Uterine smooth muscle cell (primary cell): Measurements from ENCODE around the gene LLGL2. TPM values are rescaled to one million over a fixed set of nuclear protein-coding genes. Genes with fewer than 3 reads are reported as not detected.

Source experiments
- total RNA-seq: library from RNA; depleted of rRNA; stranded (reverse); fragments of >200 nt; gene quantifications from 2 replicates; pipeline ENCODE4 v1.2.3, GENCODE V29; 2014

The LLGL2 gene, protein sequence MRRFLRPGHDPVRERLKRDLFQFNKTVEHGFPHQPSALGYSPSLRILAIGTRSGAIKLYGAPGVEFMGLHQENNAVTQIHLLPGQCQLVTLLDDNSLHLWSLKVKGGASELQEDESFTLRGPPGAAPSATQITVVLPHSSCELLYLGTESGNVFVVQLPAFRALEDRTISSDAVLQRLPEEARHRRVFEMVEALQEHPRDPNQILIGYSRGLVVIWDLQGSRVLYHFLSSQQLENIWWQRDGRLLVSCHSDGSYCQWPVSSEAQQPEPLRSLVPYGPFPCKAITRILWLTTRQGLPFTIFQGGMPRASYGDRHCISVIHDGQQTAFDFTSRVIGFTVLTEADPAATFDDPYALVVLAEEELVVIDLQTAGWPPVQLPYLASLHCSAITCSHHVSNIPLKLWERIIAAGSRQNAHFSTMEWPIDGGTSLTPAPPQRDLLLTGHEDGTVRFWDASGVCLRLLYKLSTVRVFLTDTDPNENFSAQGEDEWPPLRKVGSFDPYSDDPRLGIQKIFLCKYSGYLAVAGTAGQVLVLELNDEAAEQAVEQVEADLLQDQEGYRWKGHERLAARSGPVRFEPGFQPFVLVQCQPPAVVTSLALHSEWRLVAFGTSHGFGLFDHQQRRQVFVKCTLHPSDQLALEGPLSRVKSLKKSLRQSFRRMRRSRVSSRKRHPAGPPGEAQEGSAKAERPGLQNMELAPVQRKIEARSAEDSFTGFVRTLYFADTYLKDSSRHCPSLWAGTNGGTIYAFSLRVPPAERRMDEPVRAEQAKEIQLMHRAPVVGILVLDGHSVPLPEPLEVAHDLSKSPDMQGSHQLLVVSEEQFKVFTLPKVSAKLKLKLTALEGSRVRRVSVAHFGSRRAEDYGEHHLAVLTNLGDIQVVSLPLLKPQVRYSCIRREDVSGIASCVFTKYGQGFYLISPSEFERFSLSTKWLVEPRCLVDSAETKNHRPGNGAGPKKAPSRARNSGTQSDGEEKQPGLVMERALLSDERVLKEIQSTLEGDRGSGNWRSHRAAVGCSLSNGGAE
- total RNA-seq, result 0.12 and 0.33 TPM in 2 replicates

DNA sequence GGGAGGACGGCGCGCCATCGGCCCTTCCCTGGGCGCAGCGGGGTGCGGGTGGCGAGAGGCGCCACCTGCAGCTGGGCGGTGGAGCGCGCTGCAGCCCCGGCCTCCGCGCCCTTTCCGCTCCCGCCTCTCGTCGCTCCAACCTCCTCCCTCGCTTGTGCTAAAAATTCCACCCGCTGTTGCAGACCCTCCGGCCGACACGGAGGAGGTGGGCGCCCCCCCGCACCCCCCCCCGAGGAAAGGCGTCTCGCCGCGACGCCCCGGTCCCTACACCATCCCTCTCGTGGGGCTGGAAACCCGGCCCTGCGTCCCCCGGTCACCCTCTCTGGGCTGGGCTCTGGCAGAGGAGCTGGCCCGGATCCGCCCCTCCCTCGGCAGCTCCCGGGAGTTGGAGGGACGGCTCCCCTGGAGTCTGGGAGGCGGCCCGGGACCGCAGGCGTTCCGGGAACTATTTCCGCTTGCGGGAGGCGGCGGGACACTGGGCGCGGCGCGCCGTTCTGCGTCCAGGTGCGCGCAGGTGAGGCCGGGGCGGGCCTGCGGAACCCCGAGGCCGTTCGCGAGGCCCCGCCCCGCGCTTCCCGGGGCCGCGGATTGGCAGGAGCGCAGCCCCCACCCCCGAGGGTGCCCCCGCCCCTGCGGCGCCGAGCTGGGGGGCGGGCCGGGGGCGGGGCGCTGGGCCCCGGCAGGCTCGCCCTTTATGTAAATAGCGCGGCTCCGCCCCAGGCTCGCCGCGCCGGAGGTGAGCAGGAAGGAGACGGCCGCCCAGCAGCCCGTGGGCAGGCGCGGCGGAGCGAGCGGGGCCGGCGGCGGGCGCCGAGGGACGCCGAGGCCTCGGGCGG, at the start of gene LLGL2:
Gene LLGL2 (plus strand): TSS at position 728 of the 836 bp plus-strand sequence. CDS start 17,730 bp downstream, outside the sequence.

DNA sequence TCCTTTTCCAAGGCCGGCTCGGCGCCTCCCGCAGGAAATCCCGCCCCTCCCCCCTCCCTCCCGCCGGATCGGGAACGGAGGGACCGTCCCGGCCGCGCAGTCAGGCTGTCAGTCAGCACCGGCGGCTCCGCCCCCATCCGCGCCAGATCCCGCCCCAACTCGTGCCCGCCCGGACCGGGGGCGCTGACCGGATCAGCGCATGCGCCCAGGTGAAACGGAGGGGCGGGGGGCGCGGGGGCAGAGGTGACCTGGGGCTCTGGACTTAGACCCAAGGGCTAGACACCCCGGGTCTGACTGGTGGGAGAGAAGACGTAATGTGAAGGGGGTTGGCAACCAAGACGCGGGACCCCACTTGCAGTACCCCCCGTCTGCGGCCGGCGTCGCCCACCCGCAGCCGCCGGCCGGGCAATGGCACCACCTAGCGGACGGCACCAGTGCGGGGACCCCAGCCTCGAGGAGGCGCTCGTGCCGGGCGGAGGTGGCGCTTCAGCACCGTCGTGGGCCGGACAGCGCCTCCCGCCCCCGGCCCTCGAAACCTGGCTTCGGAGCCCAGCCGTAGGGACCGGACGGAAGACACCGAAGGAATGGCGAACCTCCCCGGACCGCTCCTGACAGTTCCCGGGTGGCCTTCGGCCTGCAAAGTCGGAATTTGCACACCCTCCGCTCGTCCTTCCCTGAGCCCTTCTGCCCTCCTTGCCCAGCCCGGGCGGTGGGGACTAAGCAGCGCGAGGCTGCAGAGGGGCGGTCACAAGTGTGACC, 9.8 kb upstream of the LLGL2 start, which contains the start of gene CASKIN2:
Gene CASKIN2 (minus strand): TSS at position 42 of the 759 bp plus-strand sequence. CDS start 1,733 bp downstream, outside the sequence.

DNA sequence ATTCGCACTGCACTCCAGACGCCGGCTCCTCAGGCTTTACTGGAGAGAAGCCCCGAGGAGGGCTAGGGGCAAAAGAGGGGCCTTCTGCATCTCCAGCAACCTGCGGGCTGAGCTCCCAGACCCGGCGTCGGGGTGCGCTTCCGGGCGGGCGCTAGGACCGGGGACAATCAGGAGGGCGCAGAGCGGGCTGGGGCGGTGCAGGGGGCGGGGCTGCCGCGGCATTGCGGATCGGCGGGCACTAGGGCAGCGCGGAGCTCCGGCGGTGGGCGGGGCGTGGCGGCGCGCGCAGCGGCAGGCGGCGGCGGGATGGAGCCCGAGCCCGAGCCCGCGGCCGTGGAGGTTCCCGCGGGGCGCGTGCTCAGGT, 9.3 kb upstream of the LLGL2 start, which contains the start of gene TSEN54:
Gene TSEN54 (plus strand): TSS at position 274 of the 364 bp plus-strand sequence. CDS start 33 bp downstream, at position 307.

DNA sequence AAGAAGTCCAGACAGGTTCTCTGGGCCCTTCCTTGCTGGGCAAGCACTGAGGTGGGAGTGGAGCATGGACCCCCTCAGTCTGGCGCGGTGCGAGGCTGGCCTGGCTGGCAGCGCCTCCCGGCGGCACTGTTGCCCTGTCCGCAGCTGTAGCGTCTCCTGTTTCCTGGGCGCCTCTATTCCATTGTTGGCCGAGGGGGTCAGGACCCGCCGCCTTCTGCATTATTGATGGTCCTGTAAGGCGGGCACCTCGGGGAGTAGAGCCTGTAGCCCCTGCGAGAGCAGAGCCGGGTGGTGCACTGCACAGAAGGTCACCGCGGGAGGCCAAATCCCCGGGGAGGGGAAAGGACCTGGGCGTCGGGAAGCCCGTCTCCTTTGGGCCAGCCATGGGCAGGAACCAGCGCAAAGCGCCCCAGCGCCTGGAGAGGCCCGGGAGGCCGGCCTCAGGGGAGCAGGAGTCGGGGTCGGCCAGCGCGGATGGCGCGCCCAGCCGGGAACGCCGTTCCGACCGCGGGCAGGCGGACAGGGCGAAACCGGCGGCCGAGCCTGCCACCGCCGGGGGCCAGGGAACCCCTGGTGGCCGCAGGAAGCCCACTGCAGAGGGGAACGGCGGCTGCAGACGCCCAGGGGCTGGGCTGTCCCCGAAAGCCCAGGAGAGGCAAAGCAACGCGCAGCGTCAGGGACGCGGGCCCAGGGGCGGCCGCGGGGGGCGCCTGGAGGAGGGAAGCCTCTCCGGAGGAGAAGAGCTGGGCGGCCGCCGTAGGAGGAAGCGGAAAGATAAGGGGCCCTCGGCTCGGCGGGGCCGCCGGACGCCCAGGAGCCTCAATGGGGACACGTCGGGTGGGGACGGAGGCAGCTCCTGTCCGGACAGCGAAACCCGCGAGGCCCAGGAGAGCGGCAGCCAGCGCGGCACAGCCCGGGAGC, 62.4 kb downstream of the LLGL2 start, which contains the start of gene MYO15B:
Gene MYO15B (plus strand): TSS at position 126 of the 921 bp plus-strand sequence. CDS start 258 bp downstream, at position 384.

Other genes starting within 250 kb of the LLGL2 start
- gene SLC25A19, start 236.3 kb upstream of the LLGL2 start, total RNA-seq, result 6.1 and 11.0 TPM in 2 replicates
- 84.1 and 87.1 TPM in 2 replicates for gene GRB2, start 120.0 kb upstream of the LLGL2 start, total RNA-seq
- gene TMEM94, start 69.1 kb upstream of the LLGL2 start, total RNA-seq, result 36.4 and 38.3 TPM in 2 replicates
- 6.2 and 6.6 TPM in 2 replicates for gene CASKIN2, start 10.2 kb upstream of the LLGL2 start, total RNA-seq
- gene TSEN54, start 9.2 kb upstream of the LLGL2 start, total RNA-seq, result 13.5 and 15.7 TPM in 2 replicates
- 6.3 and 9.4 TPM in 2 replicates for gene MYO15B, start 62.1 kb downstream of the LLGL2 start, total RNA-seq
- gene SMIM5, start 107.7 kb downstream of the LLGL2 start, total RNA-seq, result not detected in 2 replicates
- 19.1 and 23.4 TPM in 2 replicates for gene RECQL5, start 141.5 kb downstream of the LLGL2 start, total RNA-seq
- gene SAP30BP, start 141.6 kb downstream of the LLGL2 start, total RNA-seq, result 56.0 and 84.6 TPM in 2 replicates
- under 0.01 and 0.62 TPM in 2 replicates for gene ITGB4, start 195.8 kb downstream of the LLGL2 start, total RNA-seq
- gene GALK1, start 239.5 kb downstream of the LLGL2 start, total RNA-seq, result 39.5 and 41.5 TPM in 2 replicates